MCF 10A (cell line): ENCODE results near the gene DLG2. TPM values are rescaled to one million over a fixed set of nuclear protein-coding genes. Genes with fewer than 3 reads are reported as not detected.

ENCODE experiments used
- BruUV-seq: library from RNA; stranded (reverse); fragments of 400-500 nt; replicated peaks from 2 replicates; lab custom pipeline; 2021; lab: Mats Ljungman, UMichigan
- CTCF ChIA-PET: fragments of 300-600 bp; sonication (Branson Sonifier 250); formaldehyde crosslinking; extraction: SDS; loops from one replicate; lab custom pipeline; 2021; ENCODE audit warnings: antibody characterized with exemption, inconsistent platforms; lab: Yijun Ruan, JAX
- POLR2A ChIA-PET: fragments of 300-600, 350-650 bp; sonication (Branson Sonifier 250); formaldehyde crosslinking; extraction: SDS; loops from one replicate; lab custom pipeline; 2020; ENCODE audit warnings: antibody characterized with exemption, inconsistent platforms; lab: Yijun Ruan, JAX
- DNase-seq: peaks from one replicate; pipeline ENCODE4 v3.0.0-alpha.2; 2018; ENCODE audit not compliant: unreplicated experiment
- H3K27ac Mint-ChIP-seq: one replicate; pipeline ENCODE4 v1.8.0; 2022; ENCODE audit warnings: mild to moderate bottlenecking, low read depth, mixed read lengths; ENCODE audit not compliant: unreplicated experiment
- H3K27me3 Mint-ChIP-seq: one replicate; pipeline ENCODE4 v1.8.0; 2022; ENCODE audit warnings: mixed read lengths; ENCODE audit not compliant: insufficient read depth, unreplicated experiment
- H3K36me3 Mint-ChIP-seq: one replicate; pipeline ENCODE4 v1.8.0; 2022; ENCODE audit warnings: mild to moderate bottlenecking, moderate library complexity, mixed read lengths; ENCODE audit not compliant: insufficient read depth, unreplicated experiment
- H3K4me1 Mint-ChIP-seq: one replicate; pipeline ENCODE4 v1.8.0; 2022; ENCODE audit warnings: mixed read lengths; ENCODE audit not compliant: insufficient read depth, unreplicated experiment
- H3K4me3 Mint-ChIP-seq: one replicate; pipeline ENCODE4 v1.8.0; 2022; ENCODE audit warnings: mild to moderate bottlenecking, moderate library complexity, mixed read lengths; ENCODE audit not compliant: unreplicated experiment
- H3K9me3 Mint-ChIP-seq: one replicate; pipeline ENCODE4 v1.8.0; 2022; ENCODE audit warnings: mixed read lengths; ENCODE audit not compliant: unreplicated experiment
- intact Hi-C: fragments of 100-400 bp; cut with micrococcal nuclease; formaldehyde crosslinking; loops from 2 replicates; pipeline ENCODE4 v1.14.1; 2022
- total RNA-seq: library from RNA; stranded (reverse); gene quantifications from 2 replicates; pipeline ENCODE4 v1.2.3, GENCODE V29; 2022
- TF ChIP-seq, protein P1 (sequence below): fragments of 200-600 bp; IDR thresholded peaks from one replicate; pipeline ENCODE4 v1.8.0; 2022; ENCODE audit warnings: antibody characterized with exemption, mild to moderate bottlenecking; ENCODE audit not compliant: unreplicated experiment

Gene DLG2
- total RNA-seq, 1 experiment from 2014 or later: 0.26 TPM

DNA sequence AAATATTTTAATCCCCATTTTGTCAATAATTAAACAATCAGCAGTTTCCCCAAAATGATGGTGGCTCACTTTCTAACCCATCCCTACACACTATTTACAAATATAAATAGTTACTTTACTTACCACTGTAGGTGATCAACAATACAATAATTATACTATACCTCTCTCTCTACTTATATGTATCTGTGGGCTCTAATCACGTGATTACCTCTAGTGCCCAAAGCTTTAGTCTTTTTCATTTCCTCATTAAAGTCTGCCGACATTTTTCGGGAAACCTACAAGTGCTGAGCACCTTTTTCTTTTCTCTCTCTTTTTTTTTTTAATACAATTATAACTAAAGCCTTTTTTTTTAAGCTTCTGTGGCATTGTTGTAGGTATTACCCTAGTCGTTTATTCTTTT, 23.9 kb downstream of the DLG2 start:
- CTCF ChIA-PET: interaction anchor here (0.6 kb wide), 2 partner anchors 14 to 1045 kb away, joined by 3 read pairs; no protein-coding TSS in a partner anchor
- Mint-ChIP-seq H3K4me3 (no peak overlapping the region), H3K36me3 (no peaks in the 10 kb centered on the region), H3K4me1 (no peaks in the 10 kb centered on the region), H3K27me3 (peaks cover 38% of the 10 kb centered on the region), H3K27ac (no peak overlapping the region), H3K9me3 (no peaks in the 10 kb centered on the region)
- TF ChIP-seq, protein P1, sequence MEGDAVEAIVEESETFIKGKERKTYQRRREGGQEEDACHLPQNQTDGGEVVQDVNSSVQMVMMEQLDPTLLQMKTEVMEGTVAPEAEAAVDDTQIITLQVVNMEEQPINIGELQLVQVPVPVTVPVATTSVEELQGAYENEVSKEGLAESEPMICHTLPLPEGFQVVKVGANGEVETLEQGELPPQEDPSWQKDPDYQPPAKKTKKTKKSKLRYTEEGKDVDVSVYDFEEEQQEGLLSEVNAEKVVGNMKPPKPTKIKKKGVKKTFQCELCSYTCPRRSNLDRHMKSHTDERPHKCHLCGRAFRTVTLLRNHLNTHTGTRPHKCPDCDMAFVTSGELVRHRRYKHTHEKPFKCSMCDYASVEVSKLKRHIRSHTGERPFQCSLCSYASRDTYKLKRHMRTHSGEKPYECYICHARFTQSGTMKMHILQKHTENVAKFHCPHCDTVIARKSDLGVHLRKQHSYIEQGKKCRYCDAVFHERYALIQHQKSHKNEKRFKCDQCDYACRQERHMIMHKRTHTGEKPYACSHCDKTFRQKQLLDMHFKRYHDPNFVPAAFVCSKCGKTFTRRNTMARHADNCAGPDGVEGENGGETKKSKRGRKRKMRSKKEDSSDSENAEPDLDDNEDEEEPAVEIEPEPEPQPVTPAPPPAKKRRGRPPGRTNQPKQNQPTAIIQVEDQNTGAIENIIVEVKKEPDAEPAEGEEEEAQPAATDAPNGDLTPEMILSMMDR: no peak
- POLR2A ChIA-PET: interaction anchor here (1.2 kb wide), 1 partner anchor 25 kb away, joined by 4 read pairs; the partner anchor contains the start of gene TMEM126B
- intact Hi-C loops: no loop called here
- no TSS peak for BruUV-seq
- no peak for DNase-seq

DNA sequence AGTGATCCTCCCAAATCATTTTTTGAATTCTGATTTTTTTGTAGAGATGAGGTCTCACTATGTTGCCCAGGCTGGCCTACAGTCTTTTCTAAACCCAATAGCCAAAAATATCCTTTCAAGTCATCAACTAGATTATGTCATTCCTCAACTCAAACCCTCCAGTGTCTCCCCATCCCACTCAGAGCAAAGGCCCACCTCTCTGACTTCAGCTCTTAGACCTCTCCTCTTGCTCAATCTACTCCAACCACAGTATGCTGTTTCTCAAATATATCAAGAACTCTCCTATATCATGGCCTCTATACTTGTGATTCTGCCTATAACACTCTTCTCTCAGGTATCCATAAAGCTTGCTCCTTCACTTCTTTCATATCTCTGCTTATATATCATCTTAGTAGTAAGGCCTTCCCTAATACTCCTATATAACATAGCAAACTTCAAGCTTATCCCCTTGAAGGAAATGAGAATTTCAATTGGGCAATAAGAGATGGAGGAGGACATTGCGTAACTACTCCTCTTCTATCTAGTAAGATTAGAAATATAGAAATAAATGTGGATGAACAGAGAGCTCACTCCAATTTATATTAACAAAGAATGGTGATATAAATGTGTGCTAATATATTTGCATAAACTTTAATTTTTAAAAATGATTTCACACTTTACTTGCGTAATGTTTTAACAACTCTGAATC, 24.5 kb downstream of the DLG2 start:
- Mint-ChIP-seq H3K27me3 (peaks cover 38% of the 10 kb centered on the region), H3K36me3 (no peaks in the 10 kb centered on the region), H3K4me3 (no peak overlapping the region), H3K27ac (no peak overlapping the region), H3K4me1 (no peaks in the 10 kb centered on the region), H3K9me3 (no peaks in the 10 kb centered on the region)
- TF ChIP-seq, protein P1: no peak
- CTCF ChIA-PET: interaction anchor here (0.6 kb wide), 1 partner anchor 13 kb away, joined by 3 read pairs; no protein-coding TSS in a partner anchor
- POLR2A ChIA-PET: interaction anchor here (1.2 kb wide), 1 partner anchor 25 kb away, joined by 4 read pairs; the partner anchor contains the start of gene TMEM126B
- DNase-seq: no peak
- intact Hi-C loops: no loop called here
- no TSS peak for BruUV-seq

DNA sequence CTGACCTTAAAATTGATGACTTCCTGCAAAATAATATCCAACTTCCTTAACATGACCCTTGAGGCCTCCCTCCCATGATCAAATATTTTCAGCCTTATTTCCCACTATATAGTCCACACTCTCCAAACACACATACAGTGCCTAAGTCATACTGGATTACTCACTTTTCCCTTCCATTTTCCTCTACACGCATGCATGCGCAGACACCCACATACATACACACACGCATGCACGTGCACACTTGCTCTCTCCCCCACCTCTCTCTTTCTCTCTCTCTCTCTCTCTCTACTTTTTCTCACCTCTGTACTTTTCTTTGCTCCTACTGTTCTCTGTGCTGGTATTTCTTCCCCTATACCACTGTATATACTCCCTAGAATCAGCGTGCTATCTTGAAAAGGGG, 28.1 kb downstream of the DLG2 start:
- CTCF ChIA-PET: no interaction called here
- TF ChIP-seq, protein P1: no peak
- intact Hi-C loops: loop anchor here (5.0 to 10.0 kb wide), 3 partner anchors 346 to 693 kb away; no protein-coding TSS in a partner anchor
- Mint-ChIP-seq H3K27ac (no peak overlapping the region), H3K27me3 (peaks cover 38% of the 10 kb centered on the region), H3K36me3 (no peaks in the 10 kb centered on the region), H3K4me3 (no peak overlapping the region), H3K9me3 (no peaks in the 10 kb centered on the region), H3K4me1 (no peaks in the 10 kb centered on the region)
- POLR2A ChIA-PET: interaction anchor here (1.4 to 1.7 kb wide), 2 partner anchors 28 to 48 kb away, joined by 3 to 6 read pairs; partner anchors contain the start of genes DLG2 and TMEM126A
- no peak for DNase-seq
- no TSS peak for BruUV-seq

DNA sequence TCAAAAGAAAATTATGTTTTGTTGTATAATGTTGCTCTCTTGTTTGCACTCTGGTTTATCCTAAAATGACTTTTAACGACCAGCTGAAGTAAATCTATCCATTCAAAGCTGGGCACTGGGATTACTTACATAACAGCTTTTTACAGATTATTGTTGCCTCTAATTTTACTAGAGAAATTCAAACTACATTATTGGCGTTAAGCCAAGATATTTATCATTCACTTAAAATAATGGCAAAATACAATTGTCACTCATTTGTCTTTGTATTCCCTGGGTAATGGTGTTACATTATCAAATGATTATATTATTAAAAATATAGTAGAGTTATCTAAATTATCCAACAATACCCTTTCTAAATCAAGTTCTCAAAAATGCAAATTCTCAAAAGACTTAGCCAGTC, 30.3 kb downstream of the DLG2 start:
- intact Hi-C loops: loop anchor here (5.0 to 10.0 kb wide), 3 partner anchors 348 to 695 kb away; no protein-coding TSS in a partner anchor
- CTCF ChIA-PET: interaction anchor here (0.6 to 1.5 kb wide), 8 partner anchors 9 to 814 kb away, joined by 3 to 4 read pairs (median 3); partner anchors contain the start of gene PICALM
- TF ChIP-seq, protein P1: no peak
- no peak overlapping the region for H3K4me3 Mint-ChIP-seq
- no peak overlapping the region for H3K27ac Mint-ChIP-seq
- no peak for DNase-seq
- no TSS peak for BruUV-seq
- H3K4me1 Mint-ChIP-seq: no peaks in the 10 kb centered on the region
- POLR2A ChIA-PET: interaction anchor here (1.4 kb wide), 1 partner anchor 30 kb away, joined by 5 read pairs; the partner anchor contains the start of gene DLG2
- H3K9me3 Mint-ChIP-seq: no peaks in the 10 kb centered on the region
- peaks cover 25% of the 10 kb centered on the region for H3K27me3 Mint-ChIP-seq
- H3K36me3 Mint-ChIP-seq: no peaks in the 10 kb centered on the region
